ENCODE measurements around the gene PRPF8.

GRCh38 chr17:1608676-1609075, 76.0 kb downstream of the PRPF8 start:
- TF ChIP-seq GATA2 (IDR thresholded peaks at IDR 0.05; ENCODE audit: low read depth, low read length): no peak
- TF ChIP-seq GATA3 (IDR thresholded peaks at IDR 0.05; ENCODE audit: low read depth, low read length): no peak

All from SH-SY5Y (cell line).